HepG2 (cell line): ENCODE data around the gene APPBP2.

Experiments used
- BCL6 ChIP-seq: IDR thresholded peaks from 2 replicates; pipeline ENCODE4 v1.6.1; 2016; ENCODE audit warnings: missing genetic modification reagents, missing compliant biosample characterization
- KDM1A ChIP-seq: IDR thresholded peaks from 2 replicates; pipeline ENCODE4 v1.6.1; 2016; ENCODE audit warnings: missing compliant biosample characterization
- MAFF ChIP-seq: IDR thresholded peaks from 2 replicates; pipeline ENCODE4 v1.6.1; 2011; ENCODE audit warnings: low read depth, low read length, improper control_type of control experiment
- ZNF564 ChIP-seq: sonication (generic); formaldehyde crosslinking; IDR thresholded peaks from 2 replicates; pipeline ENCODE4 v1.8.1; 2023; ENCODE audit warnings: mild to moderate bottlenecking, missing genetic modification reagents
- TF ChIP-seq, protein P1 (sequence below), 2 experiments: fragments of 450-650 bp in 1 of 2; sonication (generic) in 1 of 2; formaldehyde crosslinking in 1 of 2; IDR thresholded peaks; 2 replicates each; pipeline versions ENCODE4 v1.6.1 to v1.8.0; 2016 to 2022; ENCODE audit warnings: antibody characterized with exemption in 1 of 2, mild to moderate bottlenecking in 1 of 2, missing genetic modification reagents in 1 of 2

- TF ChIP-seq ZNF564: no peak
- TF ChIP-seq MAFF: peak; percentile 64; the same call in 1 of the 2 replicates
- TF ChIP-seq, protein P1, sequence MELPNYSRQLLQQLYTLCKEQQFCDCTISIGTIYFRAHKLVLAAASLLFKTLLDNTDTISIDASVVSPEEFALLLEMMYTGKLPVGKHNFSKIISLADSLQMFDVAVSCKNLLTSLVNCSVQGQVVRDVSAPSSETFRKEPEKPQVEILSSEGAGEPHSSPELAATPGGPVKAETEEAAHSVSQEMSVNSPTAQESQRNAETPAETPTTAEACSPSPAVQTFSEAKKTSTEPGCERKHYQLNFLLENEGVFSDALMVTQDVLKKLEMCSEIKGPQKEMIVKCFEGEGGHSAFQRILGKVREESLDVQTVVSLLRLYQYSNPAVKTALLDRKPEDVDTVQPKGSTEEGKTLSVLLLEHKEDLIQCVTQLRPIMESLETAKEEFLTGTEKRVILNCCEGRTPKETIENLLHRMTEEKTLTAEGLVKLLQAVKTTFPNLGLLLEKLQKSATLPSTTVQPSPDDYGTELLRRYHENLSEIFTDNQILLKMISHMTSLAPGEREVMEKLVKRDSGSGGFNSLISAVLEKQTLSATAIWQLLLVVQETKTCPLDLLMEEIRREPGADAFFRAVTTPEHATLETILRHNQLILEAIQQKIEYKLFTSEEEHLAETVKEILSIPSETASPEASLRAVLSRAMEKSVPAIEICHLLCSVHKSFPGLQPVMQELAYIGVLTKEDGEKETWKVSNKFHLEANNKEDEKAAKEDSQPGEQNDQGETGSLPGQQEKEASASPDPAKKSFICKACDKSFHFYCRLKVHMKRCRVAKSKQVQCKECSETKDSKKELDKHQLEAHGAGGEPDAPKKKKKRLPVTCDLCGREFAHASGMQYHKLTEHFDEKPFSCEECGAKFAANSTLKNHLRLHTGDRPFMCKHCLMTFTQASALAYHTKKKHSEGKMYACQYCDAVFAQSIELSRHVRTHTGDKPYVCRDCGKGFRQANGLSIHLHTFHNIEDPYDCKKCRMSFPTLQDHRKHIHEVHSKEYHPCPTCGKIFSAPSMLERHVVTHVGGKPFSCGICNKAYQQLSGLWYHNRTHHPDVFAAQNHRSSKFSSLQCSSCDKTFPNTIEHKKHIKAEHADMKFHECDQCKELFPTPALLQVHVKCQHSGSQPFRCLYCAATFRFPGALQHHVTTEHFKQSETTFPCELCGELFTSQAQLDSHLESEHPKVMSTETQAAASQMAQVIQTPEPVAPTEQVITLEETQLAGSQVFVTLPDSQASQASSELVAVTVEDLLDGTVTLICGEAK (IDR thresholded peaks at IDR 0.05): no peak
- TF ChIP-seq, protein P1 (CRISPR knock-in tag; IDR thresholded peaks at IDR 0.05): no peak
- no peak for TF ChIP-seq BCL6 (CRISPR knock-in tag)
- no peak for TF ChIP-seq KDM1A (CRISPR knock-in tag)
Measured at GRCh38 chr17:60416368-60416925, 109.6 kb downstream of the APPBP2 start.
